ENCODE measurements around the gene NEK4. TPM values are rescaled to one million over a fixed set of nuclear protein-coding genes. Genes with fewer than 3 reads are reported as not detected.

The NEK4 gene
- polyA plus RNA-seq, 1 donor (not counting 4 experiments of a cell fraction or from before 2014, with no cell fraction given) = 13.6 TPM

GRCh38 chr3:52722491-52722890 is 48.2 kb downstream of the NEK4 start:
- dilution Hi-C loops (cut with MboI; ENCODE audit: extremely low pct_ligation_motif_present, low sequenced_read_pairs) = no loop called here
- Histone ChIP-seq H3K9ac (ENCODE audit: control insufficient read depth, extremely low read depth, insufficient read depth, low read length) (no peak overlapping the region), H3K27me3 (ENCODE audit: control insufficient read depth, extremely low read depth, insufficient read depth, low read length) (no peaks in the 10 kb centered on the region), H3K27ac (ENCODE audit: control insufficient read depth, insufficient read depth, low read length) (no peak overlapping the region), H3K36me3 (ENCODE audit: control insufficient read depth in 2 of 2, extremely low read depth in 1 of 2, insufficient read depth in 2 of 2, low read length in 2 of 2) (peaks cover 0 to 7% of the 10 kb centered on the region in 2 experiments), H4K20me1 (ENCODE audit: control insufficient read depth, extremely low read depth, insufficient read depth, low read length) (no peaks in the 10 kb centered on the region), H3K9me3 (ENCODE audit: control insufficient read depth, low read depth, low read length) (no peaks in the 10 kb centered on the region), H2AFZ (ENCODE audit: control insufficient read depth, low read length) (no peak overlapping the region), H3K4me3 (ENCODE audit: control insufficient read depth in 2 of 3, extremely low read depth in 1 of 3, insufficient read depth in 2 of 3, low read depth in 1 of 3, low read length in 3 of 3) (no peak overlapping the region), H3K9me1 (ENCODE audit: control insufficient read depth, extremely low read depth, insufficient read depth, low read length) (no peaks in the 10 kb centered on the region), H3K4me1 (ENCODE audit: control insufficient read depth, extremely low read depth, insufficient read depth, low read length) (no peaks in the 10 kb centered on the region), H3K79me2 (ENCODE audit: control insufficient read depth, insufficient read depth, low read length) (no peaks in the 10 kb centered on the region), H3K4me2 (ENCODE audit: control insufficient read depth, extremely low read depth, insufficient read depth, low read depth, low read length) (no peak overlapping the region)
- TF ChIP-seq, protein P1, sequence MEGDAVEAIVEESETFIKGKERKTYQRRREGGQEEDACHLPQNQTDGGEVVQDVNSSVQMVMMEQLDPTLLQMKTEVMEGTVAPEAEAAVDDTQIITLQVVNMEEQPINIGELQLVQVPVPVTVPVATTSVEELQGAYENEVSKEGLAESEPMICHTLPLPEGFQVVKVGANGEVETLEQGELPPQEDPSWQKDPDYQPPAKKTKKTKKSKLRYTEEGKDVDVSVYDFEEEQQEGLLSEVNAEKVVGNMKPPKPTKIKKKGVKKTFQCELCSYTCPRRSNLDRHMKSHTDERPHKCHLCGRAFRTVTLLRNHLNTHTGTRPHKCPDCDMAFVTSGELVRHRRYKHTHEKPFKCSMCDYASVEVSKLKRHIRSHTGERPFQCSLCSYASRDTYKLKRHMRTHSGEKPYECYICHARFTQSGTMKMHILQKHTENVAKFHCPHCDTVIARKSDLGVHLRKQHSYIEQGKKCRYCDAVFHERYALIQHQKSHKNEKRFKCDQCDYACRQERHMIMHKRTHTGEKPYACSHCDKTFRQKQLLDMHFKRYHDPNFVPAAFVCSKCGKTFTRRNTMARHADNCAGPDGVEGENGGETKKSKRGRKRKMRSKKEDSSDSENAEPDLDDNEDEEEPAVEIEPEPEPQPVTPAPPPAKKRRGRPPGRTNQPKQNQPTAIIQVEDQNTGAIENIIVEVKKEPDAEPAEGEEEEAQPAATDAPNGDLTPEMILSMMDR (optimal IDR thresholded peaks at IDR 0.05 in 1 of 3, IDR thresholded peaks at IDR 0.05 in 1 of 3, conservative IDR thresholded peaks at IDR 0.05 in 1 of 3; ENCODE audit: extremely low read depth in 1 of 3, insufficient read depth in 2 of 3, low read length in 3 of 3) = no peak
- no peak for TF ChIP-seq EZH2 (IDR thresholded peaks at IDR 0.05; ENCODE audit: low read length)
- FAIRE-seq (no peak), DNase-seq (ENCODE audit: low read depth, low spot score) (no peak)

DNA sequence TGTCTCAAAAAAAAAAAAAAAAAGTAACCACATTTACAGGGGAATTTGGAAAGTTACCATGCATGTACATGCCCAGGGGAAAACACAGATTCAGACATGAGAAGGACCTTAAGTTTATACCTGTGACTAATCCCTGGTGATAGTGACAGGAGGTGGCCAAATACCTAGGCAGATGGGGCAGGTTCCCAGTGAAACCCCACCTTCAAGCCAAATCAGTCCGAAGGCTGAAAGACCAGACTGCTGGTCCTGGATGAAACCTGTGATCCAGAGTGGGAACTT is 49.1 kb downstream of the NEK4 start:
- Histone ChIP-seq H3K4me1 (ENCODE audit: control insufficient read depth, extremely low read depth, insufficient read depth, low read length) (no peaks in the 10 kb centered on the region), H3K9me1 (ENCODE audit: control insufficient read depth, extremely low read depth, insufficient read depth, low read length) (no peaks in the 10 kb centered on the region), H3K36me3 (ENCODE audit: control insufficient read depth in 2 of 2, extremely low read depth in 1 of 2, insufficient read depth in 2 of 2, low read length in 2 of 2) (peaks cover 0 to 7% of the 10 kb centered on the region in 2 experiments), H4K20me1 (ENCODE audit: control insufficient read depth, extremely low read depth, insufficient read depth, low read length) (no peaks in the 10 kb centered on the region), H3K4me2 (ENCODE audit: control insufficient read depth, extremely low read depth, insufficient read depth, low read depth, low read length) (no peak overlapping the region), H2AFZ (ENCODE audit: control insufficient read depth, low read length) (no peak overlapping the region), H3K4me3 (ENCODE audit: control insufficient read depth in 2 of 3, extremely low read depth in 1 of 3, insufficient read depth in 2 of 3, low read depth in 1 of 3, low read length in 3 of 3) (no peak overlapping the region), H3K9ac (ENCODE audit: control insufficient read depth, extremely low read depth, insufficient read depth, low read length) (no peak overlapping the region), H3K27me3 (ENCODE audit: control insufficient read depth, extremely low read depth, insufficient read depth, low read length) (no peaks in the 10 kb centered on the region), H3K9me3 (ENCODE audit: control insufficient read depth, low read depth, low read length) (no peaks in the 10 kb centered on the region), H3K27ac (ENCODE audit: control insufficient read depth, insufficient read depth, low read length) (no peak overlapping the region), H3K79me2 (ENCODE audit: control insufficient read depth, insufficient read depth, low read length) (no peaks in the 10 kb centered on the region)
- FAIRE-seq (no peak), DNase-seq (ENCODE audit: low read depth, low spot score) (no peak)
- dilution Hi-C loops (cut with MboI; ENCODE audit: extremely low pct_ligation_motif_present, low sequenced_read_pairs) = no loop called here
- TF ChIP-seq, protein P1 (optimal IDR thresholded peaks at IDR 0.05 in 1 of 3, IDR thresholded peaks at IDR 0.05 in 1 of 3, conservative IDR thresholded peaks at IDR 0.05 in 1 of 3; ENCODE audit: extremely low read depth in 1 of 3, insufficient read depth in 2 of 3, low read length in 3 of 3) = no peak
- TF ChIP-seq EZH2 (IDR thresholded peaks at IDR 0.05; ENCODE audit: low read length) = no peak
